PC-9 (cell line): ENCODE data around the gene DENND2A. TPM values are rescaled to one million over a fixed set of nuclear protein-coding genes. Genes with fewer than 3 reads are reported as not detected.

Experiments
- BruUV-seq: library from RNA; stranded (reverse); fragments of 400-500 nt; replicated peaks from 2 replicates; lab custom pipeline; 2021; lab: Mats Ljungman, UMichigan
- CTCF ChIA-PET: fragments of 300-600 bp; sonication (Branson Sonifier 250); formaldehyde crosslinking; loops from one replicate; lab custom pipeline; 2022; ENCODE audit warnings: antibody characterized with exemption; lab: Charles Lee
- POLR2A ChIA-PET: fragments of 300-600 bp; sonication (Branson Sonifier 250); formaldehyde crosslinking; loops from one replicate; lab custom pipeline; 2022; ENCODE audit warnings: antibody characterized with exemption; ENCODE audit not compliant: unreplicated experiment; lab: Charles Lee
- DNase-seq, 2 experiments: peaks; one replicate each; pipeline versions ENCODE4 v3.0.0 to v3.0.0-alpha.2; 2015 to 2022; ENCODE audit warnings: mixed read lengths in 1 of 2
- H2AFZ ChIP-seq: fragments of 200-600 bp; sonication (generic); 2 replicates; pipeline ENCODE4 v1.8.1; 2017; ENCODE audit warnings: antibody characterized with exemption
- H3F3A ChIP-seq: fragments of 200-600 bp; sonication (generic); 2 replicates; pipeline ENCODE4 v1.8.1; 2017; ENCODE audit warnings: antibody characterized with exemption, mild to moderate bottlenecking, low read depth; ENCODE audit not compliant: insufficient read depth
- H3K27ac ChIP-seq: fragments of 200-600 bp; sonication (generic); 2 replicates; pipeline ENCODE4 v1.6.1; 2016; ENCODE audit warnings: mixed run types
- H3K27me3 ChIP-seq: fragments of 200-600 bp; sonication (generic); 2 replicates; pipeline ENCODE4 v1.6.1; 2016; ENCODE audit warnings: low read depth, mixed run types; ENCODE audit not compliant: insufficient read depth
- H3K36me3 ChIP-seq: fragments of 200-600 bp; sonication (generic); 2 replicates; pipeline ENCODE4 v1.6.1; 2016; ENCODE audit warnings: low read depth, mixed run types
- H3K4me1 ChIP-seq: fragments of 200-600 bp; sonication (generic); replicated peaks from 2 replicates; pipeline ENCODE4 v1.6.1; 2016; ENCODE audit warnings: mixed run types; ENCODE audit not compliant: insufficient read depth
- H3K4me2 ChIP-seq: fragments of 200-600 bp; sonication (generic); 2 replicates; pipeline ENCODE4 v1.6.1; 2017; ENCODE audit warnings: mixed run types
- H3K4me3 ChIP-seq: fragments of 200-600 bp; sonication (generic); 2 replicates; pipeline ENCODE4 v1.6.1; 2016; ENCODE audit warnings: mixed run types
- H3K79me2 ChIP-seq: fragments of 200-600 bp; sonication (generic); 2 replicates; pipeline ENCODE4 v1.6.1; 2017; ENCODE audit warnings: low read depth, mixed run types
- H3K9me2 ChIP-seq: fragments of 200-600 bp; sonication (generic); 2 replicates; pipeline ENCODE4 v1.8.1; 2017; ENCODE audit warnings: mild to moderate bottlenecking; ENCODE audit not compliant: insufficient read depth
- H3K9me3 ChIP-seq: fragments of 200-600 bp; sonication (generic); 2 replicates; pipeline ENCODE4 v1.8.1; 2016; ENCODE audit warnings: low read depth; ENCODE audit not compliant: insufficient read depth
- H4K20me1 ChIP-seq: fragments of 200-600 bp; sonication (generic); 2 replicates; pipeline ENCODE4 v1.8.1; 2017; ENCODE audit not compliant: insufficient read depth
- EZH2 ChIP-seq: fragments of 200-600 bp; sonication (generic); IDR thresholded peaks from 2 replicates; pipeline ENCODE4 v1.8.0; 2017; ENCODE audit warnings: antibody characterized with exemption, low read depth
- intact Hi-C: fragments of 100-400 bp; cut with micrococcal nuclease; formaldehyde crosslinking; loops from one replicate; pipeline ENCODE4 v1.10.0; 2022; ENCODE audit not compliant: unreplicated experiment
- total RNA-seq: library from RNA; stranded (reverse); gene quantifications from 2 replicates; pipeline ENCODE4 v1.2.3, GENCODE V29; 2021
- TF ChIP-seq, protein P1 (sequence below): fragments of 200-600 bp; sonication (generic); conservative IDR thresholded peaks from 2 replicates; pipeline ENCODE4 v1.6.1; 2017; ENCODE audit warnings: mixed run types, antibody characterized with exemption, mild to moderate bottlenecking, moderate library complexity

Gene DENND2A
- total RNA-seq, 1 experiment from 2014 or later = 4.2 TPM

DNA sequence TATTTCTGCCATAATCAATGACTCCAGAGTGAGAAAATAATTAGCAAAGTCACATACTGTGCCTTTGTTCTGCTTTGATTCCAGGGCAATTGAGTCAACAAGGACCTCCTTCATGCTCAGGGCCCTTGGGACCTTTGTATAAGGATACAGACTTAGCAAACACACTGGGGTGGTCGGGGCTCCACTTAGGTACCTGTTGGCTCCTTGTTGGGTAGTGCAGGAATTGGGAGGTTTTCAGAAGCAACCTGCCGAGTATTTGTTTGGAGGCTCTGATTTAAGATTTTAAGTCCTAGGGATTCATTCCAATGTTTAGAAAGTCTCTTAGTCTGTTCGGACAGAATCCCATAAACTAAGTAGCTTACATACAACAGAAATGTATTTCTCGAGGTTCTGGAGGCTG is 35.1 kb upstream of the DENND2A start:
- H3K4me3 ChIP-seq = no peak overlapping the region
- no peak for TF ChIP-seq EZH2
- TF ChIP-seq, protein P1, sequence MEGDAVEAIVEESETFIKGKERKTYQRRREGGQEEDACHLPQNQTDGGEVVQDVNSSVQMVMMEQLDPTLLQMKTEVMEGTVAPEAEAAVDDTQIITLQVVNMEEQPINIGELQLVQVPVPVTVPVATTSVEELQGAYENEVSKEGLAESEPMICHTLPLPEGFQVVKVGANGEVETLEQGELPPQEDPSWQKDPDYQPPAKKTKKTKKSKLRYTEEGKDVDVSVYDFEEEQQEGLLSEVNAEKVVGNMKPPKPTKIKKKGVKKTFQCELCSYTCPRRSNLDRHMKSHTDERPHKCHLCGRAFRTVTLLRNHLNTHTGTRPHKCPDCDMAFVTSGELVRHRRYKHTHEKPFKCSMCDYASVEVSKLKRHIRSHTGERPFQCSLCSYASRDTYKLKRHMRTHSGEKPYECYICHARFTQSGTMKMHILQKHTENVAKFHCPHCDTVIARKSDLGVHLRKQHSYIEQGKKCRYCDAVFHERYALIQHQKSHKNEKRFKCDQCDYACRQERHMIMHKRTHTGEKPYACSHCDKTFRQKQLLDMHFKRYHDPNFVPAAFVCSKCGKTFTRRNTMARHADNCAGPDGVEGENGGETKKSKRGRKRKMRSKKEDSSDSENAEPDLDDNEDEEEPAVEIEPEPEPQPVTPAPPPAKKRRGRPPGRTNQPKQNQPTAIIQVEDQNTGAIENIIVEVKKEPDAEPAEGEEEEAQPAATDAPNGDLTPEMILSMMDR = no peak
- 0 out of 2 replicates have a peak, but pooled peaks cover 2% of the 10 kb centered on the region for H4K20me1 ChIP-seq
- H3K4me1 ChIP-seq = peaks cover 26% of the 10 kb centered on the region
- peak in 1 of 2 experiments; percentile 29 for DNase-seq
- H3F3A ChIP-seq = no peaks in the 10 kb centered on the region
- no peaks in the 10 kb centered on the region for H3K27me3 ChIP-seq
- no peak overlapping the region for H2AFZ ChIP-seq
- peak overlapping the region; percentile 93; the same call in 1 of the 2 replicates for H3K4me2 ChIP-seq
- CTCF ChIA-PET = interaction anchor here (0.5 to 0.7 kb wide), 4 partner anchors 20 to 212 kb away, joined by 3 to 5 read pairs (median 4); no protein-coding TSS in a partner anchor
- intact Hi-C loops = no loop called here
- H3K36me3 ChIP-seq = 0 out of 2 replicates have a peak, but pooled peaks cover 6% of the 10 kb centered on the region
- peaks cover 5% of the 10 kb centered on the region; the same call in 1 of the 2 replicates for H3K79me2 ChIP-seq
- no peaks in the 10 kb centered on the region for H3K9me2 ChIP-seq
- no peaks in the 10 kb centered on the region for H3K9me3 ChIP-seq
- no peak overlapping the region for H3K27ac ChIP-seq
- BruUV-seq = no TSS peak
- POLR2A ChIA-PET = no interaction called here

DNA sequence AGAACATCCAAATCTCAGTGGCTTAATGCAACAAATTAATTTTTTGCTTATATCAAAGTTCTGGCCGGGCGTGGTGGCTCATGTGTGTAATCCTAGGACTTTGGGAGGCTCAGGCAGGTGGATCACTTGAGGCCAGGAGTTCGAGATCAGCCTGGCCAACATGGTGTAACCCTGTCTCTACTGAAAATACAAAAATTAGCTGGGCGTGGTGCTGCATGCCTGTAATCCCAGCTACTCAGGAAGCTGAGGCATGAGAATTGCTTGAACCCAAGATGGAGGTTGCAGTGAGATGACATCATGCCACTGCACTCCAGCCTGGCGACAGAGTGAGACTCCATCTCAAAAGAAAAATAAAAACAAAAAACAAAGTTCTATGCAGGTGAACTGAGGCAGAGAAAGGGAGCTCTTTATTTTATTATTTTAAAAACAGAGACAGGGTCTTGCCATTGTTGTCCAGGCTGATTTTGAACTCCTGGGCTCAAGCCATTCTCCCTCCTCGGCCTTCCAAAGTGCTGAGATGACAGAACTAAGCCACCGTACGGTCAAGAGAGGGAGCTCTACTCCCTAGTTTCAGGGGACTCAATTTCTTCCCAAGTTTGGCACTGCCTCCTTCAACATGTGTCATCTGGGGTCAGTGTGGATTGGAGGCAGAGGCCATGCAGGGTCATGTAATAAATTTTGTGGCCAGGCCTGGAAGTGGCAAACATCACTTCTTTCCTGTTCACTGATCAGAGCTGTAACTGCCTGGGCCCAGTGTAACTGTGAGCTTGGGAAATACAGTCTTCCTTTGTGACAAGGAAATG is 34.5 kb upstream of the DENND2A start:
- Histone ChIP-seq H3K4me3 (no peak overlapping the region), H2AFZ (no peak overlapping the region), H3K4me1 (peaks cover 28% of the 10 kb centered on the region), H4K20me1 (no peaks in the 10 kb centered on the region), H3F3A (no peaks in the 10 kb centered on the region), H3K36me3 (0 out of 2 replicates have a peak, but pooled peaks cover 5% of the 10 kb centered on the region), H3K4me2 (peak overlapping the region; percentile 93), H3K9me3 (no peaks in the 10 kb centered on the region), H3K27ac (no peak overlapping the region), H3K79me2 (peaks cover 5% of the 10 kb centered on the region; the same call in 1 of the 2 replicates), H3K27me3 (no peaks in the 10 kb centered on the region), H3K9me2 (no peaks in the 10 kb centered on the region)
- no peak for TF ChIP-seq EZH2
- TF ChIP-seq, protein P1 = peak; percentile 56; the same call in 1 of the 2 replicates
- no TSS peak for BruUV-seq
- CTCF ChIA-PET = interaction anchor here (0.5 to 0.7 kb wide), 4 partner anchors 20 to 213 kb away, joined by 3 to 5 read pairs (median 4); no protein-coding TSS in a partner anchor
- POLR2A ChIA-PET = interaction anchor here (0.6 kb wide), 1 partner anchor 192 kb away, joined by 3 read pairs; no protein-coding TSS in a partner anchor
- DNase-seq = peak in 1 of 2 experiments; percentile 53
- intact Hi-C loops = loop anchor here (5.0 kb wide), 1 partner anchor 337 kb away; the partner anchor contains the start of gene MRPS33

DNA sequence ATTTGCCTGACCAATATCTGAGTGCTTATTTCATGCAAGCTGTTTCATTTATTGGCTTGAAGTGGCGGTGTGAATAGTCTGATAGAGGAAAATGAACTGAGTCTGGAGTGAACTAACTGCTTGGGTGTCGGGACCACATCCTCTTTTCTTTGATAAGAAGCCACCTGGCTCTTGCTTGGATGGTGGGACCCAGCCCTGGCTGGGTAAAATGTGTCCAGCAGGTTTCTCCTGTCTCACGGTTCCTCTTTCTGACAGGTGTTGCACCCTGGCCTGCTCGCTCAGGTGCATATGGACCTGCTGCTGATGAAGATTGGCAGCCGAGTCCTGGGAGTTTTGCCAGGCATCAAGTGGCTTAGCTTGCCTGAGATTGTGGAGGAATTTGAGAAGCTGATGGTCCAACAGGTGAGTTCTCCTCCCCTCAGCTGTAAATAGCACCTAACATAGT is 33.8 kb upstream of the DENND2A start:
- Histone ChIP-seq H3K9me3 (no peaks in the 10 kb centered on the region), H3K9me2 (no peaks in the 10 kb centered on the region), H4K20me1 (no peaks in the 10 kb centered on the region), H3F3A (no peaks in the 10 kb centered on the region), H3K4me1 (peaks cover 31% of the 10 kb centered on the region), H3K4me3 (0 out of 2 replicates have a peak overlapping the region, but pooled peaks have one; percentile 79), H2AFZ (no peak overlapping the region), H3K4me2 (peak overlapping the region; percentile 93), H3K79me2 (peaks cover 5% of the 10 kb centered on the region; the same call in 1 of the 2 replicates), H3K36me3 (no peaks in the 10 kb centered on the region), H3K27ac (no peak overlapping the region), H3K27me3 (no peaks in the 10 kb centered on the region)
- peak in 1 of 2 experiments; percentile 41 for DNase-seq
- CTCF ChIA-PET = interaction anchor here (0.6 kb wide), 1 partner anchor 497 kb away, joined by 6 read pairs; no protein-coding TSS in a partner anchor
- intact Hi-C loops = loop anchor here (5.0 kb wide), 1 partner anchor 338 kb away; the partner anchor contains the start of gene MRPS33
- TF ChIP-seq EZH2 = no peak
- TF ChIP-seq, protein P1 = no peak
- no TSS peak for BruUV-seq
- POLR2A ChIA-PET = interaction anchor here (0.6 kb wide), 2 partner anchors 191 to 339 kb away, joined by 3 to 6 read pairs; no protein-coding TSS in a partner anchor
